ENCODE data around the gene ZNF827.

The ZNF827 gene

DNA sequence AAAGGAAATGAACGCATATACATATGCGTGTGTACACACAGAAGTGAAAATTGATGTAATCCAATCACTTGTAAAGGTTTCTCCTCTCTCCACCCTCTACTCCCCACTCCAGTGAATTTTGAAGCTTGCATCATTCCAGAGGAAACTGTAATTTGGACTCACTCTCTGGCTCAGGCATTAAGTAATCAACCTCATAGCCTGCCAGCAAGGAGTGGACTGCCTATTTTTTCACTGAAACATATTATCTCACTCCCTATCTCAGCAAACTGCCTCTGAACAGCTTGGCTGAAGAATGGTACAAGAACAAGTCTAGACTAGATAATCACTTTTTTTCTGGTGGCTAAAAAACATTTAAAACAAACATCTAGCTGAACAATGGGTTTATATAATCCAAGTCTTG, 134.5 kb downstream of the ZNF827 start:
- DNase-seq (ENCODE audit: low read depth in 2 of 2): peak; percentile 83 to 86

DNA sequence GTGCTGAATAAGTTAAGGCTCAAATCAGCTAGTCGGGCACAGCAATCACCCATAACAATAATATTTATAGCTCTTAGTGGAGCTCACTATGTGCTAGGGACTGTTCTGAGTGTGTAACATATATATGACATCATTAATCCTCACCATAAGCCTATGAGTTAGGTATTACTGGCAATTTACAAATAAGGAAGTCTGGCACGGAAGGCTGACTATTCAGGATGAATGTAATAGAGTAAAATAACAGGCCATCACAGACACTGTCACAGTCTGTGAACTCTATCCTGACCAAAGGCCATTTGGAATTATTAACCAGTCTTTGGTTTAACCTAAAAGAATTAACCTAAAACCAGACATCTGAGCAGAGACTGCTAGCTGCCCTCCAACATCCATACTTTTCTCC, 139.4 kb downstream of the ZNF827 start:
- DNase-seq (ENCODE audit: low read depth in 2 of 2): no peak

DNA sequence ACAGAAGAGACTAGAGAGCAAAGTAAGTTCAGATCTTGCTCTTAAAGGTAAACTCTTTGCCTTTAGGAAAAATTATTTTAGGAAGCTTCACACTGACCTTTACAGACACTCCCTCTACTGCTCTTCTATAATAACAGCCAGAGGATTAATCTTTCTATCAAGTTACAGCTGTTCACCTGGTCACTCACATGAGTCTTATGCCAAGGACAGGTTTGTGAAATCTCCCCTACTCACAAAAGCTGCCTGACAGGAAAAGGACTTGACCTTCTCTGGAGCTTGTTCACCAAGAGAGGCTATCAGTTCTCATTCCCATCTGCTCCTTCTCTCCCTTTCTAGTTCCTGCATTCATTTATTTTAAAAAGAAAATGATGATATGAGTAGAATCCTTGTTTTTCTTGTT, 141.3 kb downstream of the ZNF827 start:
- no peak for DNase-seq (ENCODE audit: low read depth in 2 of 2)

DNA sequence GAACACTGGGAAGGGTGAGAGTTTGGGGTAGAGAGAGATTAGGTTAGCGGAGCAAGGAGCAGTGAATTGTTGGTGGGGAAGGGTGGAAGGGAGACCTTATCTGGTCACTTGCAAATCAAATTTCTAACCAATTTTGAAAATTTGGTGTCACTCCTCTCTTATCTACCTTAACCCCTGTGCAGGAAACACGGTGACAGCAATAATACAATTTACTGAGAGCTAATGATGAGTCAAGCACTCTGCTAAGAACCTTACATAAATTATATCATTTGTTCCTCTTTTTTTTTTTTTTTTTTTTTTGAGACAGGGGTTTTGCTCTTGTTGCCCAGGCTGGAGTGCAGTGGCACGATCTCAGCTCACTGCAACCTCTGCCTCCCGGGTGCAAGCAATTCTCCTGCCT, 142.3 kb downstream of the ZNF827 start:
- DNase-seq (ENCODE audit: low read depth in 2 of 2): no peak

DNA sequence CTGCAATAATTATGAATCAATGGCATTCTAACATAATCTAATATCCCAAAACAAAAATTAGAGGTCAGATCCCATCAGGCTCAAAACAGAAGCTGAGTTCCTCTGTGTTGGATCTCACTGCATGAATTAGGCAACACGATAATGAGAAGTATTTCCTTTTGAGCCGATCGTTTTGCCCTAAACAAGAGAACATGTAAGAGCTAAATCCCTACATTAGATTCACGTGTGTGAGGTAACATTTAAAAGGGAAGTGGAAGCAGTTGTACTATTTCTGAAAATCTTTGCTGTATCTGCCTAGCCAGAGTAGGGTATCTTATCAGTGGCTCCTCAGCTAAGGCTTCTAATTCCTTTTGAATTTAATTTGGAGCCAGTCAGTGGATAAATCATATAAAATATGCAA, 143.1 kb downstream of the ZNF827 start:
- no peak for DNase-seq (ENCODE audit: low read depth in 2 of 2)

DNA sequence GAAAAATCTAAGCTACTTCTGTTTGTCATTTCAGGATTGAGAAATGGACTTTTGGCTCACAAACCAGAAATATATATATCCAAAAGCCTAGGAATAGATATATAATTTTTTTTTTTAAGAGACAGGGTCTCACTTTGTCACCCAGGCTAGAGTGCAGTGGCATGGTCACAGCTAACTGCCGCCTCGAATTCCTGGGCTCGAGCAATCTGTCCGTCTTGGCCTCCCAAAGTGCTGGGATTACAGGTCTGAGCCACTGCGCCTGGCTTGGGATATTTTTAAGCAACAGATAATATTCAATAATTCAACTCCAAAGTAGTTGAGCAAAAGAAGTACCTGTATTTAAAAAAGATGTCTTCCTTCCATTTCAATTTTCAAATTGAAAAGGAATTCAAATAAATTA, 146.2 kb downstream of the ZNF827 start:
- no peak for DNase-seq (ENCODE audit: low read depth in 2 of 2)

DNA sequence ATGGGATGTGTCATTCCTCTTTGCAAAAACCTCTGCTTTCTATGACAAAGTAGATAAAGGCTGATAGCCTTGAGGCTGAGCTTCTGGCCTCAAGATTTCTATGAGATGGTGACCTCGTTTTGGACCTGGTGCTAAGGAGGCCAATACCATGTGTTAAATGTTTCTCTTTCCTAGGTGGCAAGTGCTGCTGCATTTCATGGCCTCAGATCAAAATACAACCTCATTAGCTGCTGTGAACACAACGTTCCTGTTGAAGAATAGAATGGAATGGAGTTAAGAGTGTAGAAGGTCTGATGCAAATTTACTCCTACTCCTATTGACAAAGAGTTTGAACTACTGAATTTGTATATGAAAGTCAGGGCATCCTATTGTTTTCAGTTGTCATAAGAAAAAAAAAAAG, 146.6 kb downstream of the ZNF827 start:
- no peak for DNase-seq (ENCODE audit: low read depth in 2 of 2)

DNA sequence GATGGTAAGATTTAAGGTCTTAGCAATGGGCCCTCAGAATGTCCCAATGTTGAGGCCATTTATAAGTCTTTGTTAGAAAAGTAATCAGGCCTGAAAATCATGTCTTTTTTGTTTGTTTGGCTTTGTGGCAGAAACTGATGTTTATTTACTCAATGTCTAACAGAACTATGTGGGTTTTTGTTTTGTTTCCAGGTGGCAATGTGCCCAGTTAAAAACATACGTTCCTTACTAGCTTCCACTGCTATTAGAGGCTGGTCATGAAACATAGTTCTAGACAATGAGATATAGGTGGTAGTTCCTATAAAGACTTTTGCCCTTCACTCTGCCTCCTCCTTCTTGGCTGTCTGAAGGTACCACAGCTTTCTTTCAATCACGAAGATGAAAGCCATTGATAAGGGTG, 149.9 kb downstream of the ZNF827 start:
- DNase-seq (ENCODE audit: low read depth in 2 of 2): no peak

DNA sequence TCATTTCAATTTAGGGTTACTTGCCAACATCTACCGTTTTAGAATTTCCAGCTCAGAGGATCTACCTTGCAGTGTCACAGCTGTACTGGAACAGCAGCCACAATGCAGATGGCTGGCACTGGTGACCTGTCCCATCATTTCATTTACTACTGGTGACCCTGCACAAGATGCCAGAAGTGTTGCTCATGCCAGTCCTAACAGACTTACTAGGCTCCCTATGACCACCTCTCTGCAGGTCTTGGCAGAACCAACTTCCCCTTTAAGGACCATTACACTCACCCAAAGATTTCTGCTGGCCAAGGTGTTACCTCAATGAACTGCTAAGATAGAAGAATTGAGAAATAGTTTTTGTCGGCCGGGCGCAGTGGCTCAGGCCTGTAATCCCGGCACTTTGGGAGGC, 151.8 kb downstream of the ZNF827 start:
- no peak for DNase-seq (ENCODE audit: low read depth in 2 of 2)

DNA sequence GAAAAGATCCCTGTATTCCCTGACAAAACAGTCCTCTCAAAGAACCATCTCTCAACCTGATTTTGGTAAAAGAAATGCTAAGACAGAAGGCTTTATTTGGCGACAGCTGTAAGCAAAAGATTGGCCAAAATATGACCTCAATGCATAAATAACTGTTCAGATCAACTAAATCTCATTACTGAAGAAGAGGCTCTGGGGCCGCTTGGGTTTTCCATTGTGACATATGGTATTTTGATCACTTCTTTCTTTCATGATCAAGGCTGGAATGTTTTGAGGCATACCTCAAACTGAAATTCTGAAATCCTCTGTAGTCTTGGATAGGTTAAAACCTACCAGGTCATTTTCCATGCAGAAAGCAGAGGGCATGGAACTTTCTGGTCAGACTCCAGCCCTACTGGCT, 152.4 kb downstream of the ZNF827 start:
- DNase-seq (ENCODE audit: low read depth in 2 of 2): no peak

DNA sequence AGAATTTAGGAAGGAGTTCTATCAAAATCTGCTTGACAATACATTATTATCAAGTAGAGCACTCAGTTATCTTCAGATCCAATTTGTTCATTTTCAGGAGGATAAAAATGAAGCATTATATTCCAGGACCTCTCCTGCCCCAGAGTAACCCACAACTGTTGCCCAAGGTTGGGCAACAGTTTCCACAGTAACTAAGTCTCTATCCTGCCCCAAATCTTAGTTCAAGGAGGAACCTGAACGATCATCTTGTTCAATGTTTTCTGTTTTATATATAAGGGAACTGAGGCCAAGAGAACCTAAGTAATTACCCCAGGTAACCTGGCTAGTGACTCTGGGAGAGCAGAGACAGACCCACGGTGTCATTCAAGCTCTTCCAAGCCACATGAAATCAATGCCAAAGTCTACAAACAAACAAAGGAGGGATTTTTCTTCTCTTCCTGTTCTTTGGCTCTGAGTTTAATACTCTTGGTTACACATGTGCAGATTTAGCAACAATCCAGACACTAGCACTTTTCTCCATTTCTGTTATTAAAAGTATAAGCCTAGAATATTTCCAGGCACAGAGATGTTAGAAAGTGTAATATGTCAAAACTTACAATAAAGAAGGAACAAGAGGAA, 153.1 kb downstream of the ZNF827 start:
- DNase-seq (ENCODE audit: low read depth in 2 of 2): no peak

DNA sequence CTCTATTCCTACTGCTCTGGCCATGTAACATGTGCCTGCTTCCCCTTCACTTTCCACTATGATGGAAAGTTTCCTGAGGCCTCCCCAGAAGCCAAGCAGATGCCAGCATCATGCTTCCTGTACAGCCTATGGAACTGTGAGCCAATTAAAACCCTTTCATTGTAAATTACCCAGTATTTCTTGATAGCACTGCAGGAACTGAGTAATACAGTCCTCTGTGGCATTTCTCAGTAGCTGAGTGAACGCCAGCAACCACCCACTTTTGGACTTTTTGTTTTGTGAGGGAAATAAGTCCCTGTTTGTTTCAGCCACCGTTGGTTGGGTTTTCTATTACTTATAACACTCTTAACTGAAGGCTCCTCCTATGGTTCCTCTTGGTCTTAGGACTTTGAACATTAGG, 154.6 kb downstream of the ZNF827 start:
- DNase-seq (ENCODE audit: low read depth in 2 of 2): no peak

DNA sequence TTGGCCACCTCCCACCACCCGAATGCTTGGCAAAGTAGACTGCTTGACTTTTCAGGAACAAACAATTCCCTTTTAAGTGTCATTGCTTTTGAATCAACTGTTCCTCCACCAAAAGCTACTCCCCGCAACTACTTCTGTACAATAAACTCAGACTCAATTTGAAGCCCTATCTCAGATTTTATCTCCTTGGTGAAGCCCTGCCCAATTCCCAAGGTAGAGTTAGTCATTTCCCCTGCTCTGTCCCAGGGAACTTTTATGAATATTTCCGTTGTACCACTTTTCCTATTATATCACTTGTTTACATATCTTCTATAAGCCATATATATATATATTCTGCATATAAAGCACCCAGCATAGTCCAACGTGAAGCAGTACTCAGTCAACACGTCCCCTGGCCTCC, 155.9 kb downstream of the ZNF827 start:
- no peak for DNase-seq (ENCODE audit: low read depth in 2 of 2)

DNA sequence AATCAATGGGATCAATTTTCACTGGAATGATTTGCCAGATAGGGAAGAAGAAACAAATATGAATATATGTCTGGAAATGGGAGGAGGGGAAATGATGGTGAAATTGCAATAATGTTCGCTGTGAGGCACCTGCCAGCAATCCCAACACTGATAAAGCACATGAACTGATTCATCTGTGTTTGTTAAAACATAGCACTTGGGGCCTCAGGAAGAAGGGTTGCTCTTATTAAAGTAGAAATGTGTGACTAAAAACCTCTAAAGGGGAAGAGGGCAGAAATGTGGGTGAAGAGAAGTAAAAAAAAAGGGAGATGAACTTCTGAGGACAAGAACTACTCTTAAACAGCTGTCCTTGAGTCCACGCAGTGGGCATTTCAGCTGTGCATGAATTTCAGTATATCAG, 157.3 kb downstream of the ZNF827 start:
- no peak for DNase-seq (ENCODE audit: low read depth in 2 of 2)

DNA sequence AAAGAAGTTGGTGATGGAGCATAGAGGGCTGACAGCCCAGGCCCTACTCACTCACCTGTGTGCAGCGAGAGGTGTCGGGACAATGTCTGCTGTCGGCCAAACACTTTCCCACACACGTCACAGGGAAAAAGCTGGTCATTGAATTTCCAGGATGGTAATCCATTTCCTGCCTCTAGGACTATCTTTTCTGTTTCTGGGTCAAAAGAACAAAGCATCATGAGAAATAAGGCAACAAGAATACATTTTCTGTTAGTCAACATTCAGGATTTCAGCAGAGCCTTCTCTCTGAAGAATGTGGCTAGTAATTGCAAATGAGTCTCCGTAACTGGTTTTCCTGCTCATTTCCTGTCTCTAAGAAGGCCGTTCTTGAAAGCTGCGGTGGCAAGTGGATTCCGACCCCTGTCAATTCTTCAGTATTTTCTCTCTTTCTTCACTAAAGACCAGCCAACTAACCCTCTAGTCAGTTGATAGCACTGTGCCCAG, 159.3 kb downstream of the ZNF827 start:
- DNase-seq (ENCODE audit: low read depth in 2 of 2): no peak

DNA sequence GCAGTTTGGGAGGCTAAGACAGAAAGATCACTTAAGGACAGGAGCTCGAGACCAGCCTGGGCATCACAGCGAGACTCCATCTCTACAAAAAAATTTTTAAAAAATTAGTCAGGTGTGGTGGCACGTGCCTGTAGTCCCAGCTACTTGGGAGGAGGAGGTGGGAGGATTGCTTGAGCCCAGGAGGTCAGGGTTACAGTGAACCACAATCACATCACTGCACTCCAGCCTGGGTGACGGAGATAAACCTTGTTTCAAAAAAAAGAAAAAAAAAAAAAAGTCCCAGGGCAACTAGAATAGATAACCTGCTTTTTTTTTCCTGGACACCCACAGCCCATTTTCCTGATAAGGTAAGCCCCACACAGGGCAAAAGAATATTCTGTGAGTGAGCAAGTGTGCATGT, 162.4 kb downstream of the ZNF827 start:
- DNase-seq (ENCODE audit: low read depth in 2 of 2): no peak

DNA sequence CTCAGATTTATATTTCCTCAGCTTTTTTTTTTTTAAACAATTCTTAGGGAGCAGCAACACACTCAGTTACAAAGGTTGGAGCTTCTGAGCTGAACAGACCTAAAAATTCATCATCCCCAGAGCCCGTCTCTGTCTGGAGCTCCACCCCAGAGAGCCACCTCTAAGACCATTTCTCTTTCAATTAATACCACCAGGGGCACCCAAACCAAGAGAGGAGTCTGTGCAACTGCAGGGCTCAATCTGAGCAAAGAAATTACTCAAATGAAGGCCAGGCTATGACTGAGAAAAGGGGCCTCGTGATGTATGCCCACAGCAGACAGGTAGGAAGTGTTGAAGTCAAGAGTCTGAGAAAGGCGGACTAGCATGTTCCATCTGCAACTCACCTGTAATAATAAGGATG, 163.2 kb downstream of the ZNF827 start:
- DNase-seq (ENCODE audit: low read depth in 2 of 2): no peak

DNA sequence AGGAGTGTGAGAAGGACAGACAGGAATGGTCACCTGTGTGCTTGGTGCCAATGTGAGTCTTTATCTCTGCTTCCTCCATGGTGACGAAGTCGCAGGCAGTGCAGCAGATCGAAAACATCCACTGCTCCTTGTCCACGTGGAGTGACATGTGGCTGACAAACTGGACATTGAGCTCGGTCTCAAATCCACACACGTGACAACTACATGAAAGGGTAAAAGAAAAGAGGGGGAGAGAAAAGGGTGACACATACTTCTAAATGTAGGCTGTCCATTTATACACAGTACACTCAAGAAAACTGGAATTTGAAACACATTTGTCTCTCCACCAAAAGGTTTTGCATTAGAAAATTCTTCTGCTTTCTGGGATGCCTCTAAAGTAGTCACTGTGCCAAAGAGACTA, 164.2 kb downstream of the ZNF827 start:
- DNase-seq (ENCODE audit: low read depth in 2 of 2): no peak

DNA sequence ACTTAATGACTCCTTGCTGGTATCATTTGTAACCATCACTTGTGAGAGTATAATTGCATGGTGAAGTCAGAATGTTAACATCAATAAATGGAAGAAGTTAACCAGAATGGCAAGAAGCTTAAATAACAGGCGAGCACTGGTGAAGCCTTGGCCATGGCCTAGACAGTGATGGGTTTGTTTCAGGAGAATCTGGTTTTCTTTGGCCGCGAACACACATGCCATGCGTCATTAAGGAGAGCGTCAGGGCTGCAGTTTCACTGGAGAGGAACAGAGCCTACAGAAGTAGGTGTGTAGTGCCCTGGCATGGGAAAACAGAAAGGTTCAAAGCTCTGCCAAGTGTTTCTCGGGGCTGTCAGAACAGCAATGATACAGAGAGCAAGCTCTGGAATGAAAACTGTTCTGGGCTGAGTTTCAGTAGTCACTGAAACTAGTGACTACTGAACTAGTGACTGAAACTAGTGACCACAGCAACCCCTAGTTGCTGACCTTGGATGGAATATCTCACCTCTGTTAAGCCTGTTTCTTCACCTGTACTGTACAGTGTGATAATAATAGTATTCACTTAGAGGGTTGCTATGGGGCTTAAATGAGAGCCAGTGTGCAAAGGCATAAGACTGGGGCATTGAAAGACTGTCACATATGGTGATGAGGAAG, 164.9 kb downstream of the ZNF827 start:
- DNase-seq (ENCODE audit: low read depth in 2 of 2): no peak

DNA sequence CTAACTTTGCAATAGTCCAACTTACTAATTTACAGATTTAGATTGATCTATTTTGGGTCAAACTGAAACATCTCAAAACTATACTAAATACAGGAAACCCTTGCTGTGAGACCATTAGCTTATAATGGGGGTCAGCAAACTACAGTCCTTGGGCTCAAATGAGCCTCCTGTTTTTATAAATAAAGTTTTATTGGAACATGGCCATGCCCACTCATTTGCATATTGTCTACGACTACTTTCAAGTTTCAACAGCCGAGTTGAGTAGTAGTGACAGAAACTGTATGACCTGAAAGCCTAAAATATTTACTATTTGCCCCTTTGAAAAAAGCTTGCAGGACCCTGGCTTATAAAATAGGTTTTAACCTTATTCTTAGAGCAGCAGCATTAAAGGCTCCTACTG, 166.3 kb downstream of the ZNF827 start:
- DNase-seq (ENCODE audit: low read depth in 2 of 2): no peak

DNA sequence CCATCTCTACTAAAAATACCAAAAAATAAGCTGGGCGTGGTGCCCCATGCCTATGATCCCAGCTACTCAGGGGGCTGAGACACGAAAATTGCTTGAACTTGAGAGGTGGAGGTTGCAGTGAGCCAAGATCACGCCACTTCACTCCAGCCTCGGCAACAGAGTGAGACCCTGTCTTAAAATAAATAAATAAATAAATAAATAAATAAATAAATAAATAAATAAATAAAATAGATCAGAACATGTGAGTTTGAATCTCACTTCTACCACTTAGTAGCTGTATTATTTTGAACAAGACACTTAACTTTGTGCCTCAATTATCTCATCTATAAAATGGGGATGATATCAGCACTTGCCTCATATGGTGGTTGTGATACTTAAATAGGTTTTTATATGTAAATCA, 168.5 kb downstream of the ZNF827 start:
- DNase-seq (ENCODE audit: low read depth in 2 of 2): no peak

DNA sequence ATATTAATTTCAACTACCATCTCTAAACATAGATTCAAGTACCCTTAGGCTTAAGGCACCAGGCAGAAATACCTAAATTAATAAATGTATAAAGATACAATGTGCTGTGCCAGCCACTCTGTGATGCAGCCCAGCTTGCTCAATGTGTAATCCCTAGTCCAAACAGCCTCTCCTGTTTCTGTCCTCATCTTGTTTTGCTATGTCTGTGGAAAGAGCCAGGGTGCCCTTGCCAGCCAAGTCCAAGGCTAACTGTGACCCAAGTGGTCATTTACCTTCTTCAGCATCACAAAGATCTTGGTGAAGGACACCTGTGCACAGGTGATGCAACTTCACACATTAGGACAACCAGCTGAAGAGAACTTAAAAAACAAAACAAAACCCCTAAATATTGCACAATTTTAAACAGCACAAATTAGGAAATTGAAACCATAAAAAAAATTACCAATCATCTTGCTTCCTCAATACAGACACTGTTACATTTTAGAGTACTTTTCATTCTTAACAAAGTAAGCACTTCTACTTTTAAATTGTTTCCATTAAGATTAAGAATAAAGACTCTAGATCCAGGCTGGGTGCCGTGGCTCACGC, 169.1 kb downstream of the ZNF827 start:
- no peak for DNase-seq (ENCODE audit: low read depth in 2 of 2)

DNA sequence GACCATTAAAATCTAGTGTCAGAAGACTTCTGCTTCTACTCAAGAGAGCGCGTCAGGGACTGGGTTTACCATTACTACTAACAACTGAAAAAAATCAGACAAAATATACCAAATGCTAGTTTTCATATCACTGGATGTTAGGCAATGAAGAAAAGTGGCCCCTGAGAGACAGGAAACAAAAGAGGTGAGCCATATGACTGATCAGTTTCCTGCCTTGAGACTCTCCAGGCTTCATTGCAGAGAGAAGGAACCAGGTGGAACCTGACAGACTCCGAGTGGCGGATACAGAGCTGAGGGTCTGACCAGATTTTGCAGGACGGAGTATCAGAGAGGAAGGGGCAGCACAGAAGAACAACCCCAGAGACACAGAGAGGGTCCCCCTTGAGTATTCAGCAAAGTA, 172.3 kb downstream of the ZNF827 start:
- DNase-seq (ENCODE audit: low read depth in 2 of 2): no peak

DNA sequence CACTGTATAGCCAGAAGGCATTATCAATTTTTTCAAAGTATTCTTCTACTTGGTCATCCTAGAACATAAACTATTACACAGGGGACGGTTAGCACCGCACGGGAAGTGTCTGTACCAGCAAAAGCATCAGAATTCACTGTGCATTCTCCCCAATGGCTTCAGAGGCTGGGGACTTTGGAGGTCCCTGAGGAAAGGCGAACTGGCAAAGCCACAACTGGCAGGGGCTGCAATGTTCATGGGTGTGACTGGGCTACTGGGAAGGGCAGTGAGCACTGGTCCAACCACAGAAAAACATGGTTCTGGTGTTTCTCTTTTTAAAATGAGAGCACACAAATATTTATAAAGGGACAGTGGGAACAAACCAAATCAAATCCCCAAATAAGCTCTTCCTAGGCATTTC, 175.2 kb downstream of the ZNF827 start:
- DNase-seq (ENCODE audit: low read depth in 2 of 2): no peak

All from fibroblast of skin of left biceps (primary cell).